ENCODE results near the gene HS6ST3.

Gene HS6ST3

GRCh38 chr13:96806746-96807145 lies 716.8 kb downstream of the HS6ST3 start:
- DNase-seq = no peak

GRCh38 chr13:96809366-96810096 lies 719.6 kb downstream of the HS6ST3 start:
- no peak for DNase-seq

DNA sequence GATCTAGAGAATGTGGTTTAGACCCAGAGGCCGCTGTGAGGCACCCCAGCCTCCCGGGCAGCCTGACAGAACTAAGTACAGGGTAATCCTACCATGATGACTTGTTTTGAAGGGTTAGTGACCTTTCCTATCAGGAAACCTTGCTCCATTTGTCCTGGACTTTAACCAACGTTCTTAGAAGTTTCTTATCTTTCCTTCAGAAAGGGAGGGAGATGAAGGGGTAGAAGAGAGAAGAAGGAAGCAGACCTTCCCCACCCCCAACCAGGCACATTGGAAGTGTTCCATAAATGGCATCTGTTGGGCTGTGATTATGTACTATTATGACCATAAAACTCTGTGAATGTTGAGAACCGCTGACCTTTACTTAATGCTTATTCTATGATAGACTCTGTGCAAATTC lies 720.2 kb downstream of the HS6ST3 start:
- DNase-seq = no peak

DNA sequence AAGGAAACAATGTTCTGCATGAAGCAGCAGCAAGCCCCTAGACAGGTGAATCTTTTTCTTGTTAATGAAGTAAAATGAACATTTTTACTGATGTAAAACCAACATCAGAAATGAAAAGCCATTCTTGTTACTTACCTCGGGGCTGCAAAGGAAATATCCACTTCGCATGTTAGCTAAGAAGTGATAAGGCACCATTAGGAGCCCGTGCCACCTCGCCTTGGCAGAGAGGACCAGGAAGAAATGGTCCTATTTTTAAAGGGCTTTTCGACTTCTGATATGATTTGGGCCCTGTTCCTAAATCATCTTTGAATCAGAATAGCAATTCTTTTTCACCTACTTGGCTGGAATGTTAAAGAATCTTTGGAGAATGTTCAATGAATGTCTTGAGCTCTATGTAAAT lies 721.1 kb downstream of the HS6ST3 start:
- no peak for DNase-seq

GRCh38 chr13:96816261-96816660 lies 726.4 kb downstream of the HS6ST3 start:
- no peak for DNase-seq

DNA sequence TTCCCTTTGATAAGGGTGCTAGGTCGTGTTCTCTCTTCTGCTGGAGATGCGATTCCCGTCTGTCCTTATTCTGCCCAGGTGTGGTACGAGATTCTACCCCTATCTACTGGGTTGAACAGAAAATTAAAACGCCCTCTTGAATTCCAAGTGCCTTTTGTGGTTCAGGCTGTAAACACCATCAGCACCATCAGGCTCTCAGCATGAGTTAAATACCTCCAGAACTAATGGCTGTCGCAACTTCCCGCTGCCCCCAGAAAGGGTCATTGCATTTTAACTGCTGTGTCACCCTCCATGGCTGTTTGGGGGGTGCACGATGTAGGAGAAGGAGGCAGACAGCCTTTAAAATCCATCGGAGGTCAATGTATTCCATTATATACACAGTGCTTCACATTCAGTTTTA lies 727.0 kb downstream of the HS6ST3 start:
- no peak for DNase-seq

DNA sequence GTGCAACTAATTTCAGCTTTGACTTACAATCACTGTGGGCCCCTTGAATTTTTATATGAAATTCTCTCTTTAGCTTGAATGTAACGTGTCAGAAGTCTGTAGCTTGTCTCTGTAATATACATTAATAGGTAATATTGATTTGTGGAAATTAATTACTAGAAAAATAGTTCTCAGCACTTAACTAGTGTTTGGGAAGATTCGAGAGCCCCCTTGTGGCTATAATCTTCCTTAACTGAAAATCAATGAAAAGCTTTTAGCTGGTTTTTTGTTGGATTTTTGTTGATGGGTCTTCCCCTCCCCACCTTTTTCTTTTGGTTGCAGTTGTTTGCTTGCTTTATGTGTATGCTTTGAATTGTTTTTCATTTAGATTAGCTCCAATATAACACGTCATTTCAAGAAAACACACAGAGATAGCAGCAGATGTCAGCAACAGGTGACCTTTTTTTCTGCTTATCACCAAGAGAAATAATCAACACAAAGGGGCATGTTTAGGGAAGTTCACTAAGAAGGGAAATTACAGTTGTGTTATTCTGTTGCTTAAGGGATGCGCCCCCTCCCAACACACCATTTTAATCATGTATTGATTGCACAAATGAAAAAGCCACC lies 727.5 kb downstream of the HS6ST3 start:
- DNase-seq = no peak

- DNase-seq = no peak
These were observed 729.5 kb downstream of the HS6ST3 start for GRCh38 chr13:96819375-96819774.

DNA sequence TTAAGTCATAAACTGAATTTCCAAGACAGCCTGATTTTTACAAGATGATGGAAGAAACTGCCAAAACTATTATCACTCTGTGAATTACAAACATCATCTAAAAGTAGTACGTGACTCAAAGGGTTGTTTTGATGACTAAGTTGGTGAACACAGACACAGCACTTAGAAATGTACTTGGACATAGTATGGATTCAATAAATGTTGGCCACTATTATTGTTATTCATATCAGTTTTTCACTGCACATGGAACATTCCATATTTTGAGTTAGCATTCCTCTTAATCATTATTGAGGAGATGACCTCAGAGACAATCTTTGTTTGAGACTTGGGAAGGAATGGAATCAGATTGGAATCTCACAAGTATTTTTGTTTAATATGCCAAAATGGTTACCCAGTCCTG lies 731.5 kb downstream of the HS6ST3 start:
- no peak for DNase-seq

GRCh38 chr13:96821971-96822370 lies 732.1 kb downstream of the HS6ST3 start:
- DNase-seq = no peak

- DNase-seq = no peak
These were observed 733.0 kb downstream of the HS6ST3 start for GRCh38 chr13:96822895-96823294.

DNA sequence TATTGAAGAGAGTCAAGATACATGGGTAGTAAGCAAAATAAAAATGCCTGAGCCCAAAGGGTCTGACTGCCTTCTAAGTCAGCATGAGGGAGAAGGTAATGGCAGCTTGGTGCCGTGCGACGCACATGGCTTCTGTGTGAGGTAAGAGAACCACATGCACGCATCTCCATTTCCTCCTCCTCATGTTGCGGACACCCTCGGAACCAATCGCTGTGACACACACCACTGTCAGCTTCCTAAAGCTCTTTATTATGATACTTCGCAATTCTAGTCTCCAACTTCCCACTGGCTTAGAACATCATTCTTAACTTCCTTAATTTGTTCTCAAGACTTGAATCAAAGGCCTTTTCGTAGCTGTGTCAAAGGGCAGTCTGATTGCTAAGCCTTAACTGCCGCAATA lies 734.2 kb downstream of the HS6ST3 start:
- no peak for DNase-seq

- DNase-seq = no peak
These were observed 735.7 kb downstream of the HS6ST3 start for GRCh38 chr13:96825653-96826052.

DNA sequence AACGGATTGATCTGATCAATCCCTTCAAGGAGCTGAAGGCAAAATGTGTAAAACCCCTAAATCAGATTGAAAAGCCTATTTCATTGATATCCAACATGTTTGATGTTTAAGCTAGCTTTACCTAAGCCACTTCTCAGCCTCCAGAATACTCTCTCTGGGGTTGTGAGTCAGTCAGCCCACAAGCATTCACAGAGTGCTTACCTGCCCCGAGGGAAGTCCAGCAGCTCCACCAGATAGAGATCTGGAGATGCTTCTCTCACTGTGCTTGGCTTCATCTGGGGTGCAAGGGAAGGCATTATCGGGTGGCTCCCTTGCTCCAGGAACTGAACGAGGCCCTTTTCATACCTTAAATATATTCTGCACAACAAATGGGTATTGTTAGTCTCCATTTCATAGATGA lies 744.7 kb downstream of the HS6ST3 start:
- no peak for DNase-seq

- no peak for DNase-seq
These were observed 745.6 kb downstream of the HS6ST3 start for GRCh38 chr13:96835546-96835945.

GRCh38 chr13:96836733-96837132 lies 746.8 kb downstream of the HS6ST3 start:
- no peak for DNase-seq

GRCh38 chr13:96837809-96838208 lies 747.9 kb downstream of the HS6ST3 start:
- no peak for DNase-seq

GRCh38 chr13:96844195-96844594 lies 754.3 kb downstream of the HS6ST3 start:
- no peak for DNase-seq

GRCh38 chr13:96844616-96845015 lies 754.7 kb downstream of the HS6ST3 start:
- no peak for DNase-seq

DNA sequence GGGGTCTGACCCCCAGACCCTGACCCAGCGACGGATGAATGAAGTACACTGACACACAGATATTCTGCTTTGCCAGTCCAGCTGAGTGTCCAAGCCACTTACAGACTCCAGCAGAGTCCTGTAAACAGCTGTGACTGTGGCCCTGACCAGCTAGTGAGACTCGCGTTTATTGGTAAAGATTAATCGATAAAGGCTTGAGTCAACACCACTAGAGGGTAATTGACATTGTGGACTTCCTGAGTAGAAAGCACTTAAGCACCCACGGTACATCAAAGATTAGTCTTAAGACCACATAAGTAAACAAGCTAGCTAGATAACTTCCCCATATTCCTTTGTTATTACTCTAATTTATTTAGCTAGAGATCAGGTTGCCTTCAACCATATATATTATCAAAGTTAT lies 758.4 kb downstream of the HS6ST3 start:
- no peak for DNase-seq

DNA sequence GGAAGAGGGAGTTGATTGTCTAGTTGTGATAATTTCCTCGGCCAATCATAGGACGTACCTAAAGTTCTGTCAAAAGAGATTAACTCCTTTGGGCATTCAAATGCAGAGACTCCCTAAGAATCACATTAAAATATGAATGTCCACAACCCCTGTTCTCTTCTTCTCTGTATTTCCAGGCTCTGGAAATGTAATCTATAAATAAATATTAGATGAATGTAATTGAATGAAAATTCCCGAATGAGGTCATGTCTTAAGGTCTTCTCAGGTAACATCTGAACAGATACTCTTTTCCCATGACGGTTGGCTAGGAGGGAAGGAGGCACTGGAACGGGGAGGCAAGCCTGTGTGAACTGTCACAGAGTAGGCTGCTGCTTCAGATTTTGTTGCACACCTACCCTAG lies 759.2 kb downstream of the HS6ST3 start:
- DNase-seq = no peak

GRCh38 chr13:96850538-96851145 lies 760.7 kb downstream of the HS6ST3 start:
- DNase-seq = no peak

DNA sequence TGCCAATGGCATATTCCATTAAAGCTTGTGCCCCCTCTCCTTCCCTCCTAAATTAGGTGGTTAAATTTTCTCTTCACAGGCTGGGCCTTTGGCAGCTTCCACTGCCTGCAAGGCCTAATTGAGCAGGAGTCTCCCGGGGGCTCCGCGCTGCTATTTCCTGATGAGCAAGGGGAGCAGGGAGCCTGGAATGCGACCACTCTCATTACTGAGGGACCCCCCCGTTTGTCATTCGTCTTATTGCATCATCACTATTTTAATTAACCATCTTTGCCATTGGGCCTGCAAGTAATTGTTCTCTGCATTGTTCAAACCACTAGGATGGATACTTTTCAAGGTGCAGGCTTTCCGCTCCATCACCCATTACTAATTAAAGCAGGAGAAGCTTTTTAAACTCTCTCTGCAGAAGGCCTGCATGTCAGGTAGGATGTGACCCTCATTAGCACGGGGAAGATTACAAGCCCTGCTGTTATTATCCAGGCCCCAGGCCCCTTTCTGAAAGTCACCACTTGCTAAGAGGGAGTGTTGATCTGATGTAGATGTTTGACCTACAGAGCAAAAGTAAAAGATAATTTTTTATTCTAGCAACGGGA lies 762.0 kb downstream of the HS6ST3 start:
- no peak for DNase-seq

All from CD4-positive, alpha-beta T cell treated with Interleukin-10 for 1 hour (primary cell).